HG03378 (cell line): ENCODE results near the gene FRMD3.

Experiments used
- ATAC-seq: cut with Tn5 transposase; IDR thresholded peaks from one replicate; pipeline ENCODE4 v1.9.1; 2021; ENCODE audit warnings: mild to moderate bottlenecking, moderate library complexity; ENCODE audit not compliant: unreplicated experiment

Gene FRMD3

DNA sequence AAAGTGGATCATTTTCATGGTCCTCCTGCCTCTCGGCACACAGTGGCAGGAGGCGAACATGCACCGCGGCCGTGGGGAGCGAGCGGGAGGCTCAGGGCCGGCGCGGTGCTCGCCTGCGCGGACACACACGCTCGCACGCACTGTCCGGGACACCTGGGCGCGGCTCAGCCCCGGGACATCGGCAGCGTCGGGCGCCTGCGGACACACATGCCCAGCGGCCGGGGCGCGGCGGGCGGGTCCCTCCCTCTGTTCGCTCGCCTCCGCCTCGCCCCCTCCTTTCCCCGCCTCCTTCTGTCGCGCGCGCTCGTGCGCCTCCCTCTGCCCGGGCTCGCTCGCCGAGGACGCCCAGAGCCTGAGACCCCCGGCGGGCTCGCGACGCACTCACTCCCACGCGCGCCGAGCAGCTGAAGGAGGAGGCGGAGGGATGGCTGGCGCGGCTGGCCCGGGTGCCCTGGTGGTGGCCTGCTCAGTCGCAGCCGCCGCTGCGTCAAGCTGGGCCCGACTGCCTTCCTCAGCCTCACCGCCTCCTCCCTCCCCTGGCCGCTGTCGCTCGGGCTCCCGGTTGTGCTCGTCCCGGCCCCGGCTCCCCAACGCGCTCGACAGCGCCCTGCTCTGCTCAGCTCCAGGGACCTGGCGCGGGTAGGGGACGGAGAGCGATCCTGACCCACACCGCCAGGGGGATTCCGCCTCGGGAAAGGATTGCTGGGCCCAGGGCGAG is at the start of gene FRMD3:
Gene FRMD3, minus strand, starts transcription at position 230 of the 718 bp plus-strand sequence. Its CDS starts 170 bp downstream, at position 60.
- ATAC-seq = no peak

DNA sequence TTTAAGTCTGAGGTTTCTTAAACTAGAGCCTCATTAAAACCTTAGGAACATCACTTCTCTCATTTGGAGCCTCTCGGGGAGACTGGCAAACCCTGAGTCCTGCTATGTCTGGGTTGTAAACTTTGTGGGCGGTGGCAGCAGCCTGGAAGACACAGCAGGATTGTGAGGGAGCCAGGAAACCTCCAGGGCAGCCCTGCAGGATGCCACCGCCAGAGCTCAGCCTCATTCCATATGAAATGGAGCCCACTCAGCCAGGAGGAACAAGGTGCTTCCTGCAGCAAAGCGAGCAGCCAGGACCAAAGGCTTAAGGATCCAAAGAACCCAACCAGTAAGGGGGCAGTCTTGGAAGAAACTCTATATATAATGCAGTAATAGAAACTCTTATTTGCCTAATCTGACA is 46.8 kb upstream of the FRMD3 start:
- ATAC-seq = no peak

DNA sequence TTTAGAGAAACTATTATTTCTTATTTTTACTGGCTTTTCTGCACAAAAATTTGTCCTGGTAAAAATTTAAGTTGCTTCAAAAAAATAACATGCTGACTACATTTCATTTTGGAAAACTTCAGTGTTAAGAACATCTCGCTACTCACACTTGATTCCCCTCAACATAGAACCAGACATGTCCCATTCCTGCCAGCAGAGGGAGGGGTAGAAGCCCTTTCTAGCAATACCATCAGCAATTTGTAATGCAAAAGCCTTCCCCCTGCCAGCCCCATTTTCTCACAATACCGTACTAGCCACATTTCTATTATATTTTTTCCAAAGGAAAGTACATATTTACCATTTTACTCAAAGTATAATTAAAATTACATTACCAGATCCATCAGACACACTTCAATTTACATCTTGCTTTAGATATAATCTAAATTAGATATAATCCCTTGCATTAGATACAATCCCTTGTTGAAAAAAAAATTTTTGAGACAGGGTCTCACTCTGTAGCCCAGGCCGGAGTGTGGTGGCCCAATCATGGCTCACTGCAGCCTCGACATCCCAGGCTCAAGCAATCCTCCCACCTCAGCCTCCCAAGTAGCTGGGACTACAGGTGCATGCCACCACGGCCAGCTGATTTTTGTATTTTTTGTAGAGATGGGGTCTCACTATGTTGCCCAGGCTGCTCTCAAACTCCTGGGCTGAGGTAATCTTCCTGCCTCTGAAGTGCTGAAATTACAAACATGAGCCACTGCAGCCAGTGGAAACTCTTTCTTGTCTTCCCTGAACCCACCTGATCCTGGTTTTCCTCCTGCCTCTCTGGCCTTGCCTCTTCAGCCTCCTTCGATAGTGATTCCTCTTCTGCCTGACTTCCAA is 45.2 kb upstream of the FRMD3 start:
- peak; percentile 88 for ATAC-seq

DNA sequence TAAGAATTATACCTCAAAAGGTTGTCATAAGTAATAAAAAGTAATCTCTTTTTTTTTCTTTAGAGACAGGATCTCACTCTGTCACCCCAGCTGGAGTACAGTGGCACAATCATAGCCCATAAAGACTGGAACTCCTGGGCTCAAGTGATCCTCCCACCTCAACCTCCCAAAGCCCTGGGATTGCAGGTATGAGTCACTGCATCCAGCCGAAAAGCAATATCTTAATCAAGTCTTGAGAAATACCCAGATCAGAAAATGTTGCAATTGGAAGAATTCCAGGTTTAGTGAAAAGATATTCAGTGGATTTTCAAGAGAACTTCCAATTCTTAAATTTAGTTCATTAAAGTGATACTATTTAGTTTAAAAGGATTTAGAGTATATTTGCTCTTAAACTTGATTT is 43.8 kb upstream of the FRMD3 start:
- no peak for ATAC-seq

DNA sequence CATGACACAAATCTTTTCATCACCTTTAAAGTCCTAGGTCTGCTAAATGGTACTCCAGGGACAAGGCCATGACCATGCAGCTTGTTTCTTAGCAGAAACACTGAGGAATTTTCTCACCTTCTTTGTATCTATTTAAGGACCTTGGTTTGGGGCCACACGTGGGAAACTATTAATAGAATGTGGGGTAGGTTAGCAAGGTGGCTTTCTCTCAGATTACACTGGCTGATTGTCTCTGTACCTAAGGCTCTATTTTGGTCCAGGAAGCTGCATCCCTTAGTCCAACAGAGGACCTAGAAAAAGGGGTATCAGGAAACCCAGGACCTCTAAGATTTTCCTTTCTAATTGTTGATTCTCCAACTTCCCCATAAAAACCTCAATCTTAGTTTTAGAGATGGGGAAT is 36.3 kb upstream of the FRMD3 start:
- no peak for ATAC-seq

DNA sequence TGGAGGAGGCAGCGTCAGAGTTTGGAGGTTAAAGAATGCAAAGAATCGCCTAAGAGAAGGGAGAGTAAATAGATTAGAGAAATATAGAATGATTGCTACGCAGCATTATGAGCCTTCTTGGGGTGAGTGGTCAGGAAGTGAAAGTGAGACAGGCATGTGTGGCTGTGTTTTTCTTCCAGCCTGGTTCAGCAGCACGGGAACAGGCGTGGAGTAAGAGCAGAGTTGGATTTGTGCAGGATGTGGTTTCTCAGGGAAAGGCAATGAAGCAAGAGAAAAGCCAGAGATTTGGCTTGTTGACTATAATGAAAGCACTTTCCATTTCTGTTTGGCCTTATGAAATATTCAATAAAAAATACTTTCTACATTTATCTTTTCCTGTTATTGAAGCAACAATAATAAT is 34.3 kb upstream of the FRMD3 start:
- no peak for ATAC-seq

DNA sequence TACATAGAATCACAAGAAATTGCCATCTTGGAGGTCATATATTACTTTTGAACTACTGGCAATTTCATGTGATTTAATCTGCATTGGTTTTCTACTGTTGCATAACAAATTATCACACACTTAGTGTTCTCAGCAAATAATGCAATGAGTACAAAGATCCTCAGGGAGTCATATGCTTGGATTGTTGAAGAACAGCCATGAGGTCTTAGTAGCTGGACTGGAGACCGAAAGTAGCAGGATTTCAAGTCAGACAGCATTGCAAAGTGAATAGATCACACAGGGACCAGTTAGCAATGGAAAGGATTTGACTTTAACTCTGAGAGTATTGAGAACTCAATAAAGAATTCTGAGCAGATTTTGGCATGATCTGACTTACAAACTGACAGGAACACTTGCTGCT is 32.2 kb upstream of the FRMD3 start:
- no peak for ATAC-seq

DNA sequence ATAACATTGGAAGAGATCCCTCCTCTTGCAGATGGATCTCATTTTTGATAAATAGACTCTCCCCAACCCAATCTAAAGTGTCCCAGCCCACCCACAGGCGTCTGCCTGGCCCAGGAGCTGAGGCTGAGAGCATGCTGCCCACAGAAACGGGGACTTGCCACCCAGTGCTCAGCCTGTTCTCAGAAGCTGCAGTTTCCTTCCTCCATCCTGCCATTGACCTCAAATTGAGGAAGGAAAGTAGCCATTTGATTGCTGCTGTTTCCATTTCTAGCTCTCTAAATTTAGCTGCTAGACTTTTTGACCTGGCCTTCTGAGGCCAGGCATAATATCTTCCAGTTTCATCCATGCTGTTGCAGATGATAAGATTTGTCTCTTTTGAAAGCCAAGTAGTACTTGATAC is 31.1 kb upstream of the FRMD3 start:
- ATAC-seq = no peak

DNA sequence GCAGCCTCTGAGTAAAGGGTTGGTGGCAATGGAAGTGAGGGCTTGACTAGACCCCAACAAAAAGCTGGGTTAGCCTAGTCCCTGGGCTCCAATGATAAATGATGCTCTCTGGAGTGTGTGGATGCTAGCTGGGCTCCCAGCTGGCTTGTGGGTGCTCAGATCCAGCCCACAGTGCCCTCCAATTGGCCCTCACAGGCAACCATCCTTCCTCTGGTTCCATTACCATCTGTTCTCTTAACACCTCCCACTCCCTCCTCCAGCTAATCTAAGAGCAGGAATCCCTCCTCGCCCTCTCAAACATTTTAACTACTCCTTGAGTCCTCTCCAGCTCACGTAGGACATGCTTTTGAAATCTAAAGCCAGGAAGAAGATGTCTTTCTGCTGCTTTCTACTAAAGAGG is 25.2 kb upstream of the FRMD3 start:
- ATAC-seq = no peak

DNA sequence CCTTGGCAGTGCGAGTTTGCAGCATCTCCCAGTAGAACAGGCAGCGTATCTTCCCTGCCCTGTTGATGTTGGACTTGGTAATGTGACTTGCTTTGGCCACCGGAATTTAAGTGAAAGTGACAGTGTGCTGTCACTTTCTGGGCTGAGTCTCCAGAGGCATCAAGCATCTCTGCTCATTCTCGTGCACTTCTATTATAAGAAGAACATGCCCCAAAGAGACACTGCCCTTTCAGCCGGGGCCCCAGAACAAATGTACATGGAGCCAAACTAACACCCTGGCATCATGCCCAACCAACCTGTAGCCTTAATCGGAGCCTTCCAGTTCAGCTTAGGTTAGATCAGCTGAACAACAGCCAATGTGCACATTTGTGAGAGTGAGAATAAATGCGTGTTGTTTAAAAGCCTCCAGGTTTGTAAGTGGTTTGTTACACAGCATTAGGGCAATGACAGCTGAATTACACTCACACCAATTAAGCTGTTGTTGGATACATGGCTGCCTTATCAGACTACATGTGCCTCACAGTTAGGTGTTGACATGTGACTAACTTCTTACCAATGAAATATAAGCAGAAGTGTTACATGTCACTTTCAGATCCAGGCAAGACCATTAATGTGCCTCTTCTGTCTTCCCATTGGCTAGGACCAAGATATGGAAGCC is 22.1 kb upstream of the FRMD3 start:
- no peak for ATAC-seq

DNA sequence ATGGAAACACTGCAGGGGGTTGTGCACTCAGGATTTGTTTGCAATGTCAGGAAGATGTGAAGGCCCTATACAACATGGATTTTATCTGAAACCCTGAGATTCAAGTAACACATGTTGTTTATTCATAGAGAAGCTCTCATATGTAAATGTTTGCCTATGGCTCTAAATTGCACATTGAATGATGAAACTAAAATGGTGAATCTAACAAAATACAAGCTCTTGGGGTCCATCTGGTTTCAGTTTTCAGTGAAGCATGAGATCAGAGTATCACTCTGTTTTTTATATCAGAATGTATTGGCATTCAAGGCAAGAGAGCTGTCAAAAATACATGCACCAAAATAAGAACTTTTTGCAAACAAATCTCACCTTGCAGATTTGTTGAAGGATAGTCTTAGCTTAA is 19.6 kb upstream of the FRMD3 start:
- no peak for ATAC-seq

DNA sequence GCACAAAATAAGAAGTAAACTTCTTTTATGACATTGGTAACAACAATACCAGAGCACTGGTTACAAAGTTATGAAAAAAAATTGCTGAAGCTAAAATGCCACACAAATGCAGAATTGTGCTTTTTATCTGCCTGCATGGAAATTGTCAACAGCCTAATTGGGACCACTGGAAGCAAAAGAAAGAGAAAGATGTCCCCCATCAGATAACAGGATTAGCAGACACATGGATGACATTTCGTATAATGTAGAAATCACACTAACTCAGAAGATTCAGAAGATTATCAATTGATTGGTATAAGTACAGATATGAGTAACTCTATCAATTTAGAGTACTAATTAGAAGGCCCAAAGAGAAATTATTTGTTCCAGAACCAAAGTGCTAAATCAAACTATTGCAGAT is 19.1 kb upstream of the FRMD3 start:
- ATAC-seq = no peak

DNA sequence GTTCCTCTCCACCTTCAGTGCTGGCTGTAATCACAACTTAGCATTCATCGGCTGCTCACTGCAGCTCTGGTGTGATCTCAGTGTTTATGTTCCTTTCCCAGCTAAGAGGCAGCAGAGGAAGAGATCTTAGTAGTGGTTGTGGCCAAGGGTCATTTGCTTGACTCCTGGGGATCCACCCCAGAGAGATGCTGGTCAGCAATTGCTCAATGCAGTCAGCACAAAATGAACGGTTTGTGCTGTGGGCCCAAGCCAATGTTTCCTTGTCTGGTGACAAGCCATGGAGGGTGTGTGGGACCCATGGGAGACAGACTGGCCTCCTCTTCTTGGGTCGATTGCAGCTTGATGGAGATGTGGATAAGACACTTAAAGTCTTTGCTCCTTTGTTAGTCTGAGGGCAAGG is 16.1 kb upstream of the FRMD3 start:
- no peak for ATAC-seq

DNA sequence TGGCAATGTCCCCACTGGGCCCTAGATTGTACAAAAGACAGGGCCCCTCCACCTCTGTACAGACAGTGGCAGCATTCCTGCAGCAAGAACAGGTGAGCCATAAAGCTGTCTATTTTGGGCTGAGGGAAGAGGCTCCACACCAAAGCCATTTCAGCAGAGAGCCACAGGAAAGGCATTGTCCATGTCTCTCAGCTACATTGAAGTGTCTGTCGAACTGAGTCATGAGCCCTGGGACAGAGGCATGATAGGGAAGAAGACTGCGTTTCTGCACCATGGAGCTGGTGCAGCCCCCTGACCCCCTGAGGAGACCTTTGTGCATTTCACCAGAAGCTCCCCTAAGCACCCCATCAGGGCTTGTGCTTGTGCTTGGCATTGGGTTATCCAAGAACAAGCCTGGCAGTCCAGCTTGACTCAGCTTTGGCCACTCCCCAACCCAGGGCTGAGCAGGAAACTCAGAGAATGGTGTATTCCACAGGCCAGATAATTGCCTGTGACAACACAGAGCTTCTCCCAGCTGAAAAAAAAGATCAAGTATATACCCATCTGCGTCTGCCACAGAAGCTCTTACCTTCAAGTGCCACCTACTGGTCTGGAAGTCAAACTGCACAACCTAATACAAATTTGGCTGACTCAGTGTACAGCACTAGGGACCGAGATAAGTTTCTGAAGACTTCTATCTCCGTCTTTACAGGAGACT is 5.9 kb upstream of the FRMD3 start:
- ATAC-seq = peak; percentile 92

DNA sequence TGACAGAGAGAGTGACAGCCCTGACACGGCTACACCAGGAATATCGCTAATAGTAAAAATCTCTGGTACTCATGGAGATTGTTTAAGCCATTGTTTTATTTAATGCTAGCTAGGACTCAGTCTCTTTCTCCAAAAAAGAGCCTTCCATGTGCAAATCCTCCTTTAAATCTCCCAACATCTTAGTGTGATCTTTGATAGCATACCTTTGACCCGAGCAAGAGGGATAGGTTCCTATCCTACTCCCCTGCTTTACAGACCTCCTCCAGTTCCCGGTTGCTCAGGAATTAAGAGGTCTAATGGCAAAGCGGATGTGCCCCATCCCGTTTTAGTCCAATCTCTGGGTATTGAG is 663 bp upstream of the FRMD3 start:
- no peak for ATAC-seq

DNA sequence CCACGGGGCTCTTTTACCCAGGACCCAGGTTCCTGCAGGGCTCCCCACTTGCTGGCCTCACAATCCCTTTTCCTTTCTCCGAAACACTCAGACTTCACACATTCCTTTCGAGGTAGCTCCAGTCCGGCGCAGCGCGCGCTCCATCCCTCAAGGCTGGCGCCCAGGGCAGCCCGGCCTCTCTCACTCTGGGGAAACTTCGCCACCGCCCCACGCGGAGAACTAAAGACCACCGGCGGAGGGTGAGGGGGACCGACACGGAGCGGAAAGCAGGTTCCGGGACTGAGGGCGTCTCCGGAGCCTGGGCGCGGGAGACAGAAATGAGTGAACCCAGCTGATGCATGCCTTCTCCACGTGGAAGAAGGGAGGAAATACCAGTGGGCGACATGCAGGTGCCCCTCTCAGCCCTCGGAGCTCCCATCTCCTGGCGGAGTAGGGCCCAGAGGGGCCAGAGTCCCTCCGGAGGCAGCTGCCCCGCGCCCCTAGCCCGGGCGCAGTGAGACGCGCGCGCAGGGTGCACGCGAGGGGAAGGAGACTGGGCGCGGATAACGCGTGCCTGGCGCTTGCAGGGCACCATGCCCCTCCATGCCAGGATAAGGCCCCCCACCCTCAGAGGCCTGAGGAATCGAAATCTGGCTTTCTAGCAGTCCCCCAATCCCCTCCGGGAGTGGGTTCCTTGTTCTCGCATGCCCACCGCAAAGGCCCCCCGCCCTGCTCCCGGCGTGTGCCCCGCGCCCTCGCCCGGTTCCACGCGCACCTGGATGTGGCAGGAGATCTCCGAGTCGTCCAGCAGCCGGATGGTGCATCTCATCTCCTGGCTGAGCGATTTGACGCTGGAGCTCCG is 650 bp downstream of the FRMD3 start:
- ATAC-seq = no peak

DNA sequence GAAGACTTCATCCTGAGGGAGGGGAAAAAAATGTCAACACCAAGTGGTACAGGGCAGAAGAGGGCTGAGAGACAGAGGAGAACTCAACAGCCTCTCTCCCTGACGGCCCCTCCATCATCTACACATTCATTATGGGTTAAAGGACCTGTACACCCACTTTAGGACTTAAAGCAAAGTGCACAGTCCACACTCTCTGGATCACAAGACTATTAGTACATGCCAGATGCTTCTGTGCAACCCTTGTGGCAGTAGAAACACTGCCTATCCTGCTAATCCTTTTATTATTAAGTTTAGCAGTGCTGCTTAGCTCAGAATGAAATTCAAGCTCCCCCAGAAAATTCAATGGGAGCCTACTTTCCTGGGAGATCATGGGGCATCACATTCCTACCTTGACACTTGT is 1.9 kb downstream of the FRMD3 start:
- ATAC-seq = no peak

DNA sequence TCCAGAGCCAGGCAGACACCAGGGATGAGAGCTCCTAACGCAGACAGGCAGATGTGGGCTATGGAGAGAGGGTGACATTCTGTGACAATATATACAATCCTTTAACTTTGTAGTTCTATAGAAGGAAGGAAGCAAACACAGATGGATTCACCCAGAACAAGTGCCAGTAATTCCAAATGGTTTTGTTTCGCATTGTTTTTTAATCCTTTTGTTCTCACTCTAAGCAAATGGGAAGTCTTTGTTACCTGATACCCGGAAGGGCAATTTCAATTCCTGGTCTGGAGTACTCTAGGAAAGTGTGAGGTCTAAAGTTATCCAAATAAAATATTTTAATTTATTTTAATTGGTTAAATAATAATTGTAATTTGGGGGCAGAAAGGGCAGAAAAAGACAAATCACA is 2.5 kb downstream of the FRMD3 start:
- no peak for ATAC-seq

DNA sequence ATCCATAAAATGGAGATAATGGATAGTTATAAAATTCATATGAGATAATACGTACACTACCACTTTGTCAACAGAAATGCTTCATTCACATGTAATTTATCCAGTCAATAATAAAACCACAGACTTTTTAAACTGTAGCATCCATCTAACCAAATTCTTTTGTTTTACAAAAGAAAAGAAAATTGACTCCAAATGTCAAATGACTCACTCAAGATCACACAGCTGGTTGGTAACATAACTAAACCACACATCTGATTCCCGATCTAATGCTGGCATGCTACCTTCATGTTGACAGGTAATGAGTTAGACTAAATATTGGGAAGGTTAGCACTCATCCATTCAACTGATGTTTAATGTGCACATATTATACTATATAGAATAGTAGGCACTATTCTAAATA is 4.9 kb downstream of the FRMD3 start:
- no peak for ATAC-seq

DNA sequence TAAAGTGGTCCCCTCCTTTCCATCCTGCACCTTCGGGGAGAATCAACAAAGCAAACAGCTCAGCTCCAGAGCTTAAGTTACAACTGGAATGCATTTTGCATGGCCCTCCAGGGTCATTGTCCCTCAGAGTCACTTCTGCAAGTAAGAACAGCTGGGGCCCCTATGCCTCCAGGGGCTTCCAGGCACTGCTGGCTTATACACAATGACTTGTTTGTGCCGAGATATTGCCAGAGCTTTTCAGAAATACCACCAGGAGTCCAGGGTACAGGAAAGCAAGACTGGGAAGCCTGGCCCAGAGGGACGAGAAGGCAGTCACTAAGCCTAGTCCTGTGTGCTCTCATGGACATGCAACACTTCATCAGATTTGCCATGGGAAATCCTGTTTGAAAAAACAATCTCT is 11.3 kb downstream of the FRMD3 start:
- ATAC-seq = no peak

DNA sequence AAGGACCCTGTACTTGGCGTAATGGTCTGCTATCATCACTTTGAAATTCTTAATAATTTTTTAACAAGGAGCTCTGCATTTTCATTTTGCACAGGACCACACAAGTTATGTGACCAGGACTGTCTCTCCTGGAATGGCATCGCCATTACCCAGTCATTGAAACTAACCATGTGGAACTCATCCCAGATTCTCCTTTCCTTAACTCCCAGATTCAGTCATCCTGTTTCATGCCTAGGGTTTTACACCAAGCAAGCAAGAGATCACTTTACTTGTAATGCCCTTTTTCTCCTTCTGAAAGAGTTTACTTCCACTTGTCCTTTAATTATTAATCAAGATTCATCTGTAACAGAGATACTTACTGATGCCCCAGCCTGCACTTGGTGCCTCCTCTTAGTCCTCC is 12.0 kb downstream of the FRMD3 start:
- ATAC-seq = no peak
